HS-27A (cell line): Measurements from ENCODE around the gene GAD1.
A peak's percentile ranks its signal among the peaks of the same experiment; 100 is the strongest.

Source experiments
- DNase-seq: peaks from one replicate; pipeline ENCODE4 v3.0.0-alpha.2; 2012; ENCODE audit warnings: low read depth, missing footprints

The GAD1 gene

GRCh38 chr2:170818036-170818751 is 1.5 kb downstream of the GAD1 start:
- DNase-seq: no peak

DNA sequence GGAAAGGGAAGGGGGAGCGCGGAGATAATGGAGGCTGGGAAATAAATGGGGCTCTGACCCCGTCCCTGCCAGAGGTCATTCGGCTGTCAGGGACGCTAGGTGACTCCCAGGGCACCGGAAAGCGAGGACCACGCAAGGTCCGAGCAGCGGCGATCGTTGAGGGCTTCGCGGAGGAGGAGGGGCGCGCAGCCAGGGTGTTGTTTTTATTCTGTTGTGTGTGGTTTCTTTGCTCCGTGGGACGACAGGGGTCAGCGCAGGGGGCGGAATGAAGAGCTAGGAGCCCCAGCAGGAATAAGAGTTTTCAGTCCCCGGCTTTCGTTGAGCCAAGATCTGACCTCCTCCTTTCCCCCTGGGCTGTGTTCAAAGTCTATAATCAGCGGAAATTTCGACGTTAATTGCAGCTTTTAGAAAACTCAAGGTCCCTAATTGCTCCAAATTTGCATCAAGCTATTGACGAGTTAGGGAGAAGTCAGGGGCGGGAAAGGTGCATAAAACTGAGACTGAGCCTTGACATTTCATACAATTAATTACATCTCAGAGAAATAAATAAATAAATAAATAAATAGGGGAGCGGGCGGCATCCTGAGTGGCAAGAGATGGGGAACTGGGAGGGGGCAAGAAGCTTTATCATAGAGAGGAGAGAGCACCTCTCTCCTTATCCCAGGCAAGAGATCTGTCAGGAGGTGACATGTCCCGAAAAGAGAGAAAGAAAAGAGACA is 2.2 kb downstream of the GAD1 start:
- no peak for DNase-seq

- no peak for DNase-seq
These were observed 3.3 kb downstream of the GAD1 start for GRCh38 chr2:170819680-170820664.

- no peak for DNase-seq
These were observed 4.3 kb downstream of the GAD1 start for GRCh38 chr2:170820757-170821530.

GRCh38 chr2:170821531-170822289 is 5.0 kb downstream of the GAD1 start:
- no peak for DNase-seq

- no peak for DNase-seq
These were observed 5.8 kb downstream of the GAD1 start for GRCh38 chr2:170822290-170823087.

- DNase-seq: no peak
These were observed 6.6 kb downstream of the GAD1 start for GRCh38 chr2:170823088-170823897.

DNA sequence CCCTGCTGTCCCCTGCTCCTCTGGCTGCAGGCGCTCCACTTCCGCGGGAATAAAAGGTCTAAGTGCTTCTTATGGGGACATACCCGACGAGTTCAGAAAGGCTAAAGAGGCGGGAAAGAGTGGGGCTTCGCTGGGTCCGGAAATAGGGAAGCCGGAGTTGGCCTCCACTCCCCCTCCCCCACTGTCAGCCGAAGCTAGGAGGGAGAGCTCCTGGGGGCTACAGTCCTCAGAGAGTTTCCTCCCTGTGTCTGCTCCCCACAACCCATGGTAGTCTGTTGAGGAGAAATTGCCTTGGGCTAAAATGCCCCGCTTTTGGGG is 7.2 kb downstream of the GAD1 start:
- DNase-seq: no peak

GRCh38 chr2:170824526-170825015 is 7.9 kb downstream of the GAD1 start:
- DNase-seq: no peak

DNA sequence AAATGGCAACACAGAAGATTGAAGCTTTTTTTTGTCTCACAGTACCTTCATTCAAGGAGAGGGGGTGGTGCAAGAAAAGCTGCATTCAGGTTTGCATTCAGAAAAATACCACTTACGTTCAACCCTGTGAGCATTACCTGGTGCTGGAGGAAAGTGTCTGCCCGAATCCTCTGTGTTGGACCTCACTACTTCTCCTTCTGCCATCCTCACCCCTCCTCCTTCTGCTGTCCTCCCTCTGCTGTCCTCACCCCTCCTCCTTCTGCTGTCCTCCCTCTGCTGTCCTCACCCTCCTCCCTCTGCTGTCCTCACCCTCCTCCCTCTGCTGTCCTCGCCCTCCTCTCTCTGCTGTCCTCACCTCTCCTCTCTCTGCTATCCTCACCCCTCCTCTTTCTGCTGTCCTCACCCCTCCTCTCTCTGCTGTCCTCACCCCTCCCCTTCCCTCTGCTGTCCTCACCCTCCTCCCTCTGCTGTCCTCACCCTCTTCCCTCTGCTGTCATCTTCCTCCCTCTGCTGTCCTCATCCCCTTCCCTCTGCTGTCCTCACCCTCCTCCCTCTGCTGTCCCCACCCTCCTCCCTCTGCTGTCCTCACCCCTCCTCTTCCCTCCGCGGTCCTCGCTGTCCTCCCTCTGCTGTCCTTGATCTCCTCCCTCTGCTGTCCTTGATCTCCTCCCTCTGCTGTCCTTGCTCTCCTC is 11.3 kb downstream of the GAD1 start:
- no peak for DNase-seq

DNA sequence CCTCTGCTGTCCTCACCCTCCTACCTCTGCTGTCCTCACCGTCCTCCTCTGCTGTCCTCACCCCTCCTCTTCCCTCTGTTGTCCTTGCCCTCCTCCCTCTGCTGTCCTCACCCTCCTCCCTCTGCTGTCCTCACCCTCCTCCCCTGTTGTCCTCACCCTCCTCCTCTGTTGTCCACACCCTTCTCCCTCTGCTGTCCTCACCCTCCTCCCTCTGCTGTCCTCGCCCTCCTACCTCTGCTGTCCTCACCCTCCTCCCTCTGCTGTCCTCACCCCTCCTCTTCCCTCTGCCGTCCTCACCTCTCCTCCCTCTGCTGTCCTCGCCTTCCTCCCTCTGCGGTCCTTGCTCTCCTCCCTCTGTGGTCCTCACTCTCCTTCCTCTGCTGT is 11.8 kb downstream of the GAD1 start:
- DNase-seq: no peak

DNA sequence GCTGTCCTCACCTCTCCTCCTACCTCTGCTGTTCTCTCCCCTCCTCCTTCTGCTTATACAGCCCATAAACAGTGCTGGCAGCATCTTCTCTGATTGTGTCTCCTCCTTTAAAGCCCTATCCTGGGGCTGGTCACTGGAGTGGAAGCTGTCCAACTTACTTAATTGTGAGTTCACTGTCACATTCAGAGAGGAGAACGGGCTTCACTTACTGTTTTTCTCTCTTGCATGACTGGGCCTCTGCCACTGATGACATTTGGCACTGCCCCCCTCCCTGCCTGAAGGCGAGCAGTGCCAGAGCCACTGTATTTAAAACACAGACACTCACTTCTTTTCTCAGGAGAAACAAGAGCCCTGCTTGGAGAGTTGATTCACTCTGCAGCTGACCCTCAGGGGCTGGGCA is 12.3 kb downstream of the GAD1 start:
- DNase-seq: no peak

DNA sequence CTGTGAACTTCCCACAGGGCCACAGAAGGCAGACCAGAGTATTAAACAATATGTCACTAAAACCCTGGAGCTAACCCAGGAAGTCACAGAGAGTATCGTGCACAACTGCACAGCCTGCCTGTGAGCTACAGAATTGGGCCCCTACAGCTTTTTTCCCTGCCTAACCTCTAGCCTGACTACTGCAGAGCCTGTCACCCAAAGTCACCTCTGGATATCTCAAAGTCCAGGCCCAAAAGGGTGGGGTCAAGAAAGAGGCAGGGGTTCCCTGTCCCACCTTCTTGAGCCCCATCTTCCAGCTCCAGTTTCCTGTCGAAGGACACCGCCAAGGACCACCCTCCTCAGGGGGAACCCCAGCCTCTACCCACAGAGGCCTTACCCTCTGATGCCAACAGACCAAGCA is 13.5 kb downstream of the GAD1 start:
- DNase-seq: no peak

DNA sequence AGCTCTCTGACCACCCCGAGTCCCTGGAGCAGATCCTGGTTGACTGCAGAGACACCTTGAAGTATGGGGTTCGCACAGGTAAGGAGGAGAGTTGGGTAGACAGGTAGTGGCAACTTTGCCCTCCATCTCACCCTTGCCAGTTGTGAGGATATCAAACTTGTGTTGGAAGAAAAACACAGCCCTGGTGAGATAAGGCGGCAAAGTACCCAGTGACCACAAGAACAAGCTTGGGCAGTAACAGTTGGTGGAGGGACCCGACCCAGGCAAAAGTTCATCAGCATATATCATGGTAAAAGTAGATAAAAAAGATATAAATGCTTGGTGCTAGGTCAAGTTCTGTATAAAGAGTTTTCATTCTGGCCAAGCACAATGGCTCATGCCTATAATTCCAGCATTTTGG is 14.4 kb downstream of the GAD1 start:
- DNase-seq: no peak

DNA sequence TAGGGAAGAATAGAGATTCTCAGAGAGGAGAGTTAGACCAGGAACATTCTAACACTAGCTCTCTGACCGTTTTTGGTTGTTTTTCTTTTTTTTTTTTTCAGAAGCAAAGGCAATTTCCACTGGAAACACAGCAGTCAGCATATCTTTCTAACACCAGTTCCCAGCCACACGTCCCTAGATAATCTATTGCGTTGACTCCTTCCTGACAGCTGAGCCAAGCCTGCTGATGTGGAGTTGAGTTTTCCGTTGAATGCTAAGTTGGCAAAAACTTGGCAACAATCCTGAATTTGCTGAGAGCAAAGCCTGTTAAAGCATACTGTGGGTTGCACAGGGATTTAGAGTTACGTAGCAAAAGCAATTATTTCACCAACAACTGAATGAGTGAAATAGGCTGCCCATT is 19.3 kb downstream of the GAD1 start:
- no peak for DNase-seq

GRCh38 chr2:170840717-170841210 is 24.1 kb downstream of the GAD1 start:
- no peak for DNase-seq

- peak; percentile 29 for DNase-seq
These were observed 26.1 kb downstream of the GAD1 start for GRCh38 chr2:170842785-170843184.

DNA sequence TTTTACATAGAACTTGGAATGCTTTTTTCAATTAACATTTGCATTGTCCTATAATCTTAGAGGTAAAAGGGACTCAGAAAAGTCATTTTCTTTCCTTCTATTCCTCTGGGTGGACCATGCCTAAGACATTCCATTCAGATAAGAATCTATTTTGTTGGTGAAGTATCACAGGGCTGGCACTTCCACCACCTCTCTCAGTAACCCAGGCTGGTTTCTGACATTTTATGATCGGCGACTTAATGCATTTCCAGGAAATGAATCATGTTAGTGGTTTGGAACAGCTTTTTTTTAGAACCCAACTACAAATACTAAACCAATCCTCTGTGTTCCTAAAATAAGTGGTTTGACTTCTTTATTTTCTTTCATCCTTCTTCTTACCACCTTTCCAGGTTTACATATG is 27.0 kb downstream of the GAD1 start:
- peak; percentile 69 for DNase-seq

DNA sequence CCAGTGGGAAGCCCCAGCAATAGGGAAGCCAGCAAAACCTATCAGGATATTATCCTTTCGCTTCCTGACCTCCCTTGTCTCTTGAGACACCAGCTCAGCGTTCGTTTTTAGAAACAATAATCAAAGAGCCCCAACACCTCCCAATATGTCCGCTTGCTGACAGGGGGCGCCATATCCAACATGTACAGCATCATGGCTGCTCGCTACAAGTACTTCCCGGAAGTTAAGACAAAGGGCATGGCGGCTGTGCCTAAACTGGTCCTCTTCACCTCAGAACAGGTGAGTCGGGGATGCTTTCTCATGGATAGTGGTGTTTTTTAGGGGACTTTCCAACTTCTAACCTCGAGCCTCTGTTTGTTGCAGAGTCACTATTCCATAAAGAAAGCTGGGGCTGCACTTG is 28.7 kb downstream of the GAD1 start:
- no peak for DNase-seq
